ENCODE data around the gene HACL1.
"Not testable (repeated sequence)": the region's sequence is repeated elsewhere in the genome, so short reads cannot be mapped to it uniquely, and the experiment has no call there.

The HACL1 gene

GRCh38 chr3:15629860-15630597 lies 28.7 kb upstream of the HACL1 start:
- peak; percentile 82 for DNase-seq (ENCODE audit: low spot score)
- in situ Hi-C loops (cut with MboI; ENCODE audit: low sequenced_read_pairs, unreplicated experiment) = no loop called here
- TF ChIP-seq CTCF (IDR thresholded peaks at IDR 0.05; ENCODE audit: borderline replicate concordance, control extremely low read depth, extremely low read depth, insufficient read depth, missing control alignments) = peak; percentile 66

DNA sequence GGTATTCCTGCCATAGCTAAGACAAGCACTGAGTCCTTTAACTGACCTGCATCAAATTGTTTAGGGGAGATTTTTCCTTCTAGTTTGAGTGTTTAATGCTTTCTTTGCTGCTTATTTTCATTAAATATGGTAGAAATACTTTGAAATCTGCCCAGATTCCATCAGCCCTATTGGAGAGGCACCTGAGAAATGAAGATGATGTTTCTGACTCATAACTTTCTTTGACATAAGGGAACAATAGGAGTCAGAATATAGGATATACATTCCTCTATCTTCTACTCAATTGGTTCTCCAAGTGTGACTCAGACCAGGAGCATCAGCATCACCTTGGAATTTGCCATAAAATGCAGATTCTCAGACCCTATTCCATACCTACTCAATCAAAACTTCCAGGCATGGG lies 27.6 kb upstream of the HACL1 start:
- TF ChIP-seq CTCF (IDR thresholded peaks at IDR 0.05; ENCODE audit: borderline replicate concordance, control extremely low read depth, extremely low read depth, insufficient read depth, missing control alignments) = no peak
- in situ Hi-C loops (cut with MboI; ENCODE audit: low sequenced_read_pairs, unreplicated experiment) = no loop called here
- DNase-seq (ENCODE audit: low spot score) = no peak

DNA sequence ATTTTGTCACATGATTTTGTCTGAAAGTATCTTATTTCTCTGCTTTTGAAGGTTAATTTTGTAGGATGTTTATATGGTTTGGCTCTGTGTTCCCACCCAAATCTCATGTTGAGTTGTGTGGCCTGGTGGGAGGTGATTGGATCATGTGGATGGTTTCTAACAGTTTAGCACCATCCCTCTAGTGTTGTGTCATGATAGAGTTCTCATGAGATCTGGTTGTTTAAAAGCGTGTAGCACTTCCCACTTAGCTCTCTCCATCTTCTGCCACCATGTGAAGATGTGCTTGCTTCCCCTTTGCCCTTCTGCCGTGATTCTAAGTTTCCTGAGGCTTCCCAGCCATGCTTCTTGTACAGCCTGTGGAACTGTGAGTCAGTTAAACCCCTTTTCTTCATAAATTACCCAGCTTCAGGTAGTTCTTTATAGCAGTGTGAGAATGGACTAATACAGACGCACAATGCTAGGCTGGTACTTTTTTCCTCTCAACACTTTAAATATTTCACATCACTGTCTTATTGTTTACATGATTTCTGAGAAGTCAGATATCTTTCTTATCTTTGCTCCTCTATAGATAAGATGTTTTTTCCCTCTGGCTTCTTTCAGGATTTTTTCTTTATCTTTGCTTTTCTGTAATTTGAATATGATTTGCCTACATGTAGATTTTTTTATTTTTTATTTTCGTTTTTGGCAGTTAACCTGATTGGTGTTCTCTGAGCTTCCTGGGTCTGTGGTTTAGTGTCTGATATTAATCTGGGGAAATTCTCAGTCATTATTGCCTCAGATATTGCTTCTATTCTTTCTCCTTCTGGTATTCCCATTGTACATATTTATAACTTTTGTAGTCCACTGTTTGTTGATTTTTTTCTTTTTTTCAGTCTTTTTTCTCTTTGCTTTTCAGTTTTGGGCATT lies 22.4 kb upstream of the HACL1 start:
- in situ Hi-C loops (cut with MboI; ENCODE audit: low sequenced_read_pairs, unreplicated experiment) = no loop called here
- TF ChIP-seq CTCF (IDR thresholded peaks at IDR 0.05; ENCODE audit: borderline replicate concordance, control extremely low read depth, extremely low read depth, insufficient read depth, missing control alignments) = no peak
- no peak for DNase-seq (ENCODE audit: low spot score)

- in situ Hi-C loops (cut with MboI; ENCODE audit: low sequenced_read_pairs, unreplicated experiment); DNase-seq (ENCODE audit: low spot score): not testable (repeated sequence)
These were observed 18.5 kb upstream of the HACL1 start for GRCh38 chr3:15619659-15620464.

- no peak for TF ChIP-seq CTCF (IDR thresholded peaks at IDR 0.05; ENCODE audit: borderline replicate concordance, control extremely low read depth, extremely low read depth, insufficient read depth, missing control alignments)
- no peak for DNase-seq (ENCODE audit: low spot score)
- in situ Hi-C loops (cut with MboI; ENCODE audit: low sequenced_read_pairs, unreplicated experiment) = no loop called here
These were observed 14.7 kb upstream of the HACL1 start for GRCh38 chr3:15616053-15616452.

DNA sequence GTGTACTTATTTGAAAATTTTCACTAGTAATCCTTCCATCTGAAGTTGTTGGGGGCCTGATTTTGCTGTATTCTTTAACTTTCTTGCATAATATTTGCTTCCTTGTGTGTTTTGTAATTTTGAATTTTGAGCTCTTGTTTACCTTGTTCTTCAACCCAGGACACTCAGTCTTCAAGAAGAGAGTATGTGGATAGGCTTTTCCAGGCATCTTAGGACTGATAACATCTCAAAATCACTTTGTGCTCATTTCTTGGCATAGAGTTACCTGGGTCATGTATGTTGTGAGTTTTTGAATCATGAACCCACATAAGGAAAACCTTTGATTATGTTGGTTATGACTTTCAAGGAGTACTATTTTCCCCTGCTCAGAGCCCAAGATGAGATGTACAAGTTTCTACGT lies 13.6 kb upstream of the HACL1 start:
- TF ChIP-seq CTCF (IDR thresholded peaks at IDR 0.05; ENCODE audit: borderline replicate concordance, control extremely low read depth, extremely low read depth, insufficient read depth, missing control alignments) = no peak
- in situ Hi-C loops (cut with MboI; ENCODE audit: low sequenced_read_pairs, unreplicated experiment) = no loop called here

More for the DNA sequence above, 13.6 kb upstream of the HACL1 start:
- no peak for DNase-seq (ENCODE audit: low spot score)

Measured in GM13976 (cell line).